BLaER1 treated with 17β-estradiol and CSF1 and Interleukin-3, amounts not matched to agents 10 nM and 100 nM (cell line): ENCODE data around the gene KCTD2.

Experiments used
- H3K27ac ChIP-seq, 11 experiments: shearing (Covaris generic); formaldehyde crosslinking; 2 replicates each; pipeline ENCODE4 v1.8.1; 2022
- H3K27me3 ChIP-seq, 11 experiments: shearing (Covaris generic); formaldehyde crosslinking; 2 replicates each; pipeline ENCODE4 v1.8.1; 2022
- H3K36me3 ChIP-seq, 11 experiments: shearing (Covaris generic); formaldehyde crosslinking; 2 replicates each; pipeline ENCODE4 v1.8.1; 2022
- H3K4me1 ChIP-seq, 10 experiments: shearing (Covaris generic); formaldehyde crosslinking; 2 replicates each; pipeline ENCODE4 v1.8.1; 2022
- H3K4me2 ChIP-seq, 11 experiments: shearing (Covaris generic); formaldehyde crosslinking; 2 replicates each; pipeline ENCODE4 v1.8.1; 2022
- H3K4me3 ChIP-seq, 10 experiments: shearing (Covaris generic); formaldehyde crosslinking; 2 replicates each; pipeline ENCODE4 v1.8.1; 2022
- H3K9ac ChIP-seq, 11 experiments: shearing (Covaris generic); formaldehyde crosslinking; 2 replicates each; pipeline ENCODE4 v1.8.1; 2022
- H3K9me3 ChIP-seq, 11 experiments: shearing (Covaris generic); formaldehyde crosslinking; replicated peaks in 1 of 11; 2 replicates each; pipeline ENCODE4 v1.8.1; 2022
- H4K20me1 ChIP-seq, 11 experiments: shearing (Covaris generic); formaldehyde crosslinking; 2 replicates each; pipeline ENCODE4 v1.8.1; 2022
- Cebpa-rat ChIP-seq, 11 experiments: shearing (Covaris generic); IDR thresholded peaks; 2 replicates each; pipeline ENCODE4 v1.8.1; 2022

The KCTD2 gene

DNA sequence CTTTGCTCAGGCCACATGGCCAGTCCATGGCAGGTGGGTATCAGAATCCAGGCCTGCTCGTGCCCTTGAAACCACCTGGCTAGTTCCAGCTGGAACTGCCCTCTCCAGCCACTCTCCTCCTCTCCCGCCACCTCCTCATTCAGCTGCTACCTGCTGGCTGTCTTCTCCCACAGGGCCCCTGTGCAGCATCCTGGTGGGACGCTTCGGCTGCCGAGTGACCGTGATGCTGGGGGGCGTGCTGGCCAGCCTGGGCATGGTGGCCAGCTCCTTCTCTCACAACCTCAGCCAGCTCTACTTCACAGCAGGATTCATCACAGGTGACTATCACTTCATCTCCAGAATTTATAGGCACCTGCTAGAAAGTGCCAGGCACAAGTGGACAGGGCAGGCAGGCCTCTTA lies 50.8 kb downstream of the KCTD2 start:
- Histone ChIP-seq H4K20me1 (peaks cover 0 to 5% (median 0%) of the 10 kb centered on the region in 11 experiments; a peak in 2 of 22 replicates), H3K9ac (no peak overlapping the region), H3K36me3 (peaks cover 0 to 46% (median 11%) of the 10 kb centered on the region in 11 experiments; a peak in 15 of 22 replicates), H3K4me3 (no peak overlapping the region), H3K4me2 (no peak overlapping the region), H3K27ac (no peak overlapping the region), H3K27me3 (no peaks in the 10 kb centered on the region), H3K4me1 (peaks cover 11 to 55% (median 35%) of the 10 kb centered on the region in 10 experiments), H3K9me3 (no peaks in the 10 kb centered on the region)
- TF ChIP-seq Cebpa-rat (IDR thresholded peaks at IDR 0.05), result no peak

DNA sequence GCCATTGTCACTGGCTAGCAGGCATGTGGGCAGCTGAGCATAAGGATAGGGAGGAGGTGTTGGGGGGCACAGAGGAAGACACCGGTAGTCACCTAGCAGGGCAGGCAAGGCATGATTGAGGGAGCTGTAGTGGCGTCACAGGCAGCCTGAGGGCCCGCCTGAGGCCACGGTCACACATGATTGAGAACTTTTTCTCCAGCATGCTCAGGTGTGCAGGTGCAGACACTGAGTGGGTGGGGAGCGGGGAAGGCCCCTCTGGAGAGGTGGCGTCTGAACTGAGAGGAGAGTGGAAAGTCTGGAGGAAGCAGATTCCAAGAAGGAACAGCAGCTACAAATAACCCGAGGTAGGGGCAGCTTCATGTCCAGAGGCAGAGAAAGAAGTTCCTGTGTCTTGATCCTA lies 51.8 kb downstream of the KCTD2 start:
- H3K27me3 ChIP-seq, result no peaks in the 10 kb centered on the region
- H4K20me1 ChIP-seq, result peaks cover 0 to 8% (median 0%) of the 10 kb centered on the region in 11 experiments; a peak in 2 of 22 replicates
- H3K4me2 ChIP-seq, result no peak overlapping the region
- no peak overlapping the region for H3K27ac ChIP-seq
- peaks cover 11 to 45% (median 31%) of the 10 kb centered on the region in 10 experiments for H3K4me1 ChIP-seq
- H3K4me3 ChIP-seq, result no peak overlapping the region
- no peak for TF ChIP-seq Cebpa-rat (IDR thresholded peaks at IDR 0.05)
- no peak overlapping the region for H3K9ac ChIP-seq
- no peaks in the 10 kb centered on the region for H3K9me3 ChIP-seq
- peaks cover 0 to 46% (median 11%) of the 10 kb centered on the region in 11 experiments; a peak in 15 of 22 replicates for H3K36me3 ChIP-seq

DNA sequence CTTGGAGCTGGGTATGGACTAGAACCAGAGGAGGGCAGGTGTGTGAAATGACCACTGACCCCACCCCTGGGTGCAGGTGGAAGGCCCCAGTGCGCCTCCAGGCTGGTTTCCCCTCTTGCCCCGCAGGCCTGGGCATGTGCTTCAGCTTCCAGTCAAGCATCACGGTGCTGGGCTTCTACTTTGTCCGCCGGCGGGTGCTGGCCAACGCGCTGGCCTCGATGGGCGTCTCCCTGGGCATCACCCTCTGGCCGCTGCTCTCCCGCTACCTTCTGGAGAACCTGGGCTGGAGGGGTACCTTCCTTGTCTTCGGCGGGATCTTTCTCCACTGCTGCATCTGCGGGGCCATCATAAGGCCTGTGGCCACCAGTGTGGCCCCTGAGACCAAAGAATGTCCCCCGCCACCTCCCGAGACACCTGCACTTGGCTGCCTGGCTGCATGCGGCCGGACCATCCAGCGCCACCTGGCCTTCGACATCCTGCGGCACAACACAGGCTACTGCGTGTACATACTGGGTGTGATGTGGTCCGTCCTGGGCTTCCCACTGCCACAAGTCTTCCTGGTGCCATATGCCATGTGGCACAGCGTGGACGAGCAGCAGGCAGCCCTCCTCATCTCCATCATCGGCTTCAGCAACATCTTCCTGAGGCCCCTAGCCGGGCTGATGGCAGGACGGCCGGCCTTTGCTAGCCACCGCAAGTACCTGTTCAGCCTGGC lies 53.0 kb downstream of the KCTD2 start:
- Histone ChIP-seq H3K27ac (no peak overlapping the region), H3K4me2 (no peak overlapping the region), H3K36me3 (peaks cover 0 to 55% (median 11%) of the 10 kb centered on the region in 11 experiments; a peak in 15 of 22 replicates), H3K4me1 (peaks cover 11 to 36% (median 29%) of the 10 kb centered on the region in 10 experiments), H4K20me1 (peaks cover 0 to 12% (median 0%) of the 10 kb centered on the region in 11 experiments; a peak in 3 of 22 replicates), H3K27me3 (no peaks in the 10 kb centered on the region), H3K9me3 (no peaks in the 10 kb centered on the region), H3K9ac (no peak overlapping the region), H3K4me3 (no peak overlapping the region)
- TF ChIP-seq Cebpa-rat (IDR thresholded peaks at IDR 0.05), result no peak

DNA sequence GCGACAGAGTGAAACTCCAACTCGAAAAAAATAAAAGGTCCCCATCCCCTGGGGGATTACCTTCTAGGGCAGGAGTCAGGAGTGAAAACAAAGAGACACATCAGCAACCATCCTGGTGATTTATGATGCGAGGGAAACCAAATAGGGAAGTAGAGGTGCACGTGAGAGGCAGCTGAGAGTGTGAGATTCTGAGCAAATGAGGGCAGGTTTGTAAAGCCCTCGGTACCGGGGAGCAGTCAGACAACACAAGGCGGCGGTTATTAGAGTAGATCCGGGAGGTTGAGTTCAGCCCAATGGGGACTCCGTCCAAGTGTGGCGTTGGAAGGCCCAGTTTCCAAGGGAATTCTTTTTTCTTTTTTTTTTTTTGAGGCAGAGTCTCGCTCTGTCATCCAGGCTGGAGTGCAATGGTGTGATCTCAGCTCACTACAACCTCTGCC lies 55.4 kb downstream of the KCTD2 start:
- H3K9me3 ChIP-seq, result no peaks in the 10 kb centered on the region
- no peak overlapping the region; a peak in 1 of 22 replicates for H3K27ac ChIP-seq
- H3K9ac ChIP-seq, result no peak overlapping the region
- H3K27me3 ChIP-seq, result no peaks in the 10 kb centered on the region
- H4K20me1 ChIP-seq, result peaks cover 0 to 14% (median 0%) of the 10 kb centered on the region in 11 experiments; a peak in 3 of 22 replicates
- H3K36me3 ChIP-seq, result peaks cover 0 to 58% (median 11%) of the 10 kb centered on the region in 11 experiments; a peak in 15 of 22 replicates
- TF ChIP-seq Cebpa-rat (IDR thresholded peaks at IDR 0.05), result no peak
- peak overlapping the region; percentile 20 to 74 (median 50) for H3K4me2 ChIP-seq
- H3K4me3 ChIP-seq, result no peak overlapping the region
- peaks cover 11 to 17% (median 14%) of the 10 kb centered on the region in 10 experiments for H3K4me1 ChIP-seq

DNA sequence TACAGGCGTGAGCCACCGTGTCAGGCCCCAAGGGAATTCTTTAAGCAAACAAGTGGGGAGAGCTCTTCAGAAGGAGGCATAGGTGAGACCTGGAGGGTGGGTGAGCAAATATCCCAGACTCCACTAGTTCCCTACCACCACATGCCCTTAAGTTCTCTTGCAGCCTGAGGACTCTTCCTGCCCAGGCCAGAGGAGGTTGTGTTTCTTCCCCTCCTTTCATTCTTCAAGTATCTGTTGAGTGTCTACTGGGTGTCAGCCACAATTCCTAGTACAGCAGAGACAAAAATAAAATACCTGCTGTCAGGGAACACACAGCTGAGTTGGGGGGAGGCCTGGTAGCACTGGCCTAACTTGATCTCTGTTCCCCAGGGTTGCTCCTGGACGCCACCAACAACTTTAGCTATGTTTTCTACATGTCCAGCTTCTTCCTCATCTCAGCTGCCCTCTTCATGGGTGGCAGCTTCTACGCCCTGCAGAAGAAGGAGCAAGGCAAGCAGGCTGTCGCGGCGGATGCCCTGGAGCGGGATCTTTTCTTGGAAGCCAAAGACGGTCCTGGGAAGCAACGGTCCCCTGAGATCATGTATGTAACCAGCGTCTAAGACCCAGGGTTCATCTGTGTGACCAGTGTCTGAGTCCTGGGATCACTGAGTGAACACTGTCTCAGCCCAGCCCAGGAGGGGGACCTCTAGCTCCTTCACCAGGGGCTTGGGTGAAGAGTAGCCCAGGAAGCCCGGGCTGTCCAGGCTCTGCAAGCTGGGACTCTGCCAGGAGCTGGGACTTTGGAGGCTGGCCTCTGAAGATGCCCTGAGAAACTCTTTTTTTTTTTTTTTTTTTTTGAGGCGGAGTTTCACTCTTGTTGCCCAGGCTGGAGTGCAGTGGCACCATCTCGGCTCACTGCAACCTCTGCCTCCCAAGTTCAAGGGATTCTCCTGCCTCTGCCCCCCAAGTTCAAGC lies 56.9 kb downstream of the KCTD2 start:
- Histone ChIP-seq H3K27ac (no peak overlapping the region), H4K20me1 (peaks cover 0 to 14% (median 0%) of the 10 kb centered on the region in 11 experiments; a peak in 3 of 22 replicates), H3K9ac (no peak overlapping the region), H3K4me2 (no peak overlapping the region), H3K36me3 (peaks cover 0 to 44% (median 11%) of the 10 kb centered on the region in 11 experiments; a peak in 14 of 22 replicates), H3K4me1 (peaks cover 14 to 22% (median 18%) of the 10 kb centered on the region in 10 experiments), H3K27me3 (peaks cover 0 to 11% (median 10%) of the 10 kb centered on the region in 11 experiments; a peak in 16 of 22 replicates), H3K4me3 (no peak overlapping the region), H3K9me3 (no peaks in the 10 kb centered on the region)
- TF ChIP-seq Cebpa-rat (IDR thresholded peaks at IDR 0.05), result no peak

DNA sequence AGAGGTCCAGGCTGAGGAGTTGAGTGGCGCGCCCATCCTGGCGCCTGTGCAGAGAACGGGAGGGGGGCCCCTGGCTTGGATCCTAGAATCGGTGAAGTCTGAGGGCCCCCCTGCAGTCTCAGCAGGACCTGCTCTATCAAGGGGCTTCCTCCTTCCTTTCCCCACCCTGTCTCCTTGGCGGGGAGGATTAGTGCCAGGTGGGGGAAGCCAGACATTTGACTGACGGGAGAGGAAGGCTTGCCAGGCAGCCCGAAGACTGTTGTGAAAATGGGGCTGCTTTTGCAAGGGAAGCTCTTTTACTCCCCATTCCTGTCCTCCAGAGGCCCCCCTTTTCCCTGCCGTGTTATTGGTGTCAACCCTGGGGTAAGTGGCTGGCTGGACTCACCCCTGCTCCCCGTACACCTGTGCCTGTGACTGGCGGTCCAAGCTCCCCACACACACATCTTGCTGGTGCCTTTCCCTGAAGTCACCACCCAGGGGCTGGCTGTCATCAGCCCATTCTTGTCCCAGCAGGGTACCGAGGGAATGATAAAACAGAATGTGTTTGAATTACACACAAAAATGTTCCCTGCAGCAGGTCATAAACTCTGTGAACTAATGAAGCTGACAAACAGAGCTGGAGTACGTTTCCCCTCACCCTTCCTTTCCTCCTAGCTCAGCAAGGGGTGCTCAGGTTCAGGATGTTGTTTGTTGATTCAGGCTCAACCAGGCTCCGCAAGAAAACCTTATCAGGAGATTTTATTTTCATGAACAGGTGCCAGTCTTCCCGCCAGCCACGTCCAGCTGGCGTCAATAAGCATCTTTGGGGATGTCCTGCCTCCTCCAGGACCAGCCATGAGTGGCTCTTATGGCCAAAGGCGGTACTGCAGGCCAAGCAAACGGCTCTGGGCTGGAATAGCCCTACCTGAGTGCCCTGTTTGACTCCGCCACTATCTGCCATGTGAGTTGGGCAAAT lies 58.4 kb downstream of the KCTD2 start:
- no peaks in the 10 kb centered on the region for H3K9me3 ChIP-seq
- no peak for TF ChIP-seq Cebpa-rat (IDR thresholded peaks at IDR 0.05)

DNA sequence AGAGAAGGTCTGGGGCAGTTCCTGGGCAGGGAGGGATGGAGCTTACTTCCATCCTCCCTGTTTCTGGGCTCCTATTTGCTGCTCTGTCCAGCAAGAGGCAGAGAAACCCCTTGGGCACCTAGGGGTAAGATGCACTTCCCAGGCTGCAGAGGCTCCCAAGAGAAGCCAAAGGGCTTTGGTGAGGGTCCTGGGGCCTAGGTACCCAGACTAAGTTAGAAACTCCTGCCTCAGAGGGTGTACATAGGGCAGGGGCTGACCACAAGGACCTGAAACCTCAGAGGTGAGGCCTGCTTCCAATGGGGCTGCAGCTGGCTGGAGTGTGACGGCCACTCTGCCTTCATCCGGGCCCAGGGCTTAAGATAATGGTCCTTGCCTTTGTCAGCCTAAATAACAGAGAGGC lies 61.2 kb downstream of the KCTD2 start:
- no peak overlapping the region for H3K4me3 ChIP-seq
- peaks cover 0 to 21% (median 0%) of the 10 kb centered on the region in 11 experiments; a peak in 9 of 22 replicates for H3K36me3 ChIP-seq
- no peak for TF ChIP-seq Cebpa-rat (IDR thresholded peaks at IDR 0.05)
- no peak overlapping the region for H3K9ac ChIP-seq
- H4K20me1 ChIP-seq, result peaks cover 0 to 16% (median 0%) of the 10 kb centered on the region in 11 experiments; a peak in 4 of 22 replicates
- H3K4me1 ChIP-seq, result peaks cover 28 to 39% (median 31%) of the 10 kb centered on the region in 10 experiments
- H3K4me2 ChIP-seq, result peak overlapping the region in 3 of 11 experiments; percentile 99; a peak in 6 of 22 replicates
- H3K27me3 ChIP-seq, result peaks cover 5 to 19% (median 16%) of the 10 kb centered on the region in 11 experiments; a peak in 17 of 22 replicates
- no peaks in the 10 kb centered on the region for H3K9me3 ChIP-seq
- no peak overlapping the region for H3K27ac ChIP-seq

More for the DNA sequence above, 58.4 kb downstream of the KCTD2 start:
- no peak overlapping the region for H3K27ac ChIP-seq
- H3K4me1 ChIP-seq, result peaks cover 21 to 32% (median 28%) of the 10 kb centered on the region in 10 experiments
- H3K27me3 ChIP-seq, result peaks cover 5 to 19% (median 16%) of the 10 kb centered on the region in 11 experiments; a peak in 17 of 22 replicates
- H3K36me3 ChIP-seq, result peaks cover 0 to 28% (median 4%) of the 10 kb centered on the region in 11 experiments; a peak in 13 of 22 replicates
- H3K4me2 ChIP-seq, result no peak overlapping the region
- H4K20me1 ChIP-seq, result peaks cover 0 to 14% (median 0%) of the 10 kb centered on the region in 11 experiments; a peak in 3 of 22 replicates
- H3K9ac ChIP-seq, result no peak overlapping the region
- H3K4me3 ChIP-seq, result no peak overlapping the region
